22Rv1 (cell line): ENCODE measurements around the gene TMEM109.

Experiments used
- ZFX ChIP-seq: fragments of 450-650 bp; IDR thresholded peaks from 2 replicates; pipeline ENCODE4 v1.6.1; 2017; ENCODE audit warnings: antibody characterized with exemption, borderline replicate concordance
- TF ChIP-seq, protein P1 (sequence below): fragments of 450-650 bp; IDR thresholded peaks from 2 replicates; pipeline ENCODE4 v1.5.1; 2017; ENCODE audit warnings: mild to moderate bottlenecking

DNA sequence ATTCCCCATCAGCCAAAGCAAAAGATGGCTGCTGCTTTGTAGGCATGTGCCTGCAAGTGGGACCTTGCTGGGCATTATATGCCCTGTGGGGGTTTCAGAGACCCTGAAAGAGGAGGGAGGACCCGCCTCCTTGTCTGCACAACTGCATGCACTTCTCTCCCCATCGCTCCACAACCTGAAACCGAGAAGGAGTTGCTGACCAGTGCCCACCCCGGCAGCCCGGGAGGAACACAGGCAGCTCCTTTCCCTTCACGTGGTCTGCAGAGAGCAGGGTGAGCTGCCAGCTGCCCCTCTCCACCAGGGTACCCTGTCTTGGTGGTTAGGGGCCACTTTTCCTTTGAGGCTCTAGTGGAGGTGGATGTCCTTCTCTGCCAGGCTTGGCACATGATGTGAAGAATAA, 8.9 kb downstream of the TMEM109 start:
- TF ChIP-seq, protein P1, sequence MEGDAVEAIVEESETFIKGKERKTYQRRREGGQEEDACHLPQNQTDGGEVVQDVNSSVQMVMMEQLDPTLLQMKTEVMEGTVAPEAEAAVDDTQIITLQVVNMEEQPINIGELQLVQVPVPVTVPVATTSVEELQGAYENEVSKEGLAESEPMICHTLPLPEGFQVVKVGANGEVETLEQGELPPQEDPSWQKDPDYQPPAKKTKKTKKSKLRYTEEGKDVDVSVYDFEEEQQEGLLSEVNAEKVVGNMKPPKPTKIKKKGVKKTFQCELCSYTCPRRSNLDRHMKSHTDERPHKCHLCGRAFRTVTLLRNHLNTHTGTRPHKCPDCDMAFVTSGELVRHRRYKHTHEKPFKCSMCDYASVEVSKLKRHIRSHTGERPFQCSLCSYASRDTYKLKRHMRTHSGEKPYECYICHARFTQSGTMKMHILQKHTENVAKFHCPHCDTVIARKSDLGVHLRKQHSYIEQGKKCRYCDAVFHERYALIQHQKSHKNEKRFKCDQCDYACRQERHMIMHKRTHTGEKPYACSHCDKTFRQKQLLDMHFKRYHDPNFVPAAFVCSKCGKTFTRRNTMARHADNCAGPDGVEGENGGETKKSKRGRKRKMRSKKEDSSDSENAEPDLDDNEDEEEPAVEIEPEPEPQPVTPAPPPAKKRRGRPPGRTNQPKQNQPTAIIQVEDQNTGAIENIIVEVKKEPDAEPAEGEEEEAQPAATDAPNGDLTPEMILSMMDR: no peak
- no peak for TF ChIP-seq ZFX
